Progenitor cell of endocrine pancreas (in vitro differentiated cells): ENCODE measurements around the gene ATP2A3. TPM values are rescaled to one million over a fixed set of nuclear protein-coding genes. Genes with fewer than 3 reads are reported as not detected.

Experiments used
- DNase-seq: peaks from one replicate; pipeline ENCODE4 v3.0.0; 2021; ENCODE audit warnings: low spot score; ENCODE audit not compliant: unreplicated experiment
- H3K27ac Mint-ChIP-seq: 2 replicates; pipeline ENCODE4 v1.8.0; 2021; ENCODE audit warnings: mild to moderate bottlenecking, moderate library complexity, mixed read lengths
- H3K27me3 Mint-ChIP-seq: 2 replicates; pipeline ENCODE4 v1.8.0; 2021; ENCODE audit warnings: mixed read lengths
- H3K36me3 Mint-ChIP-seq: 2 replicates; pipeline ENCODE4 v1.8.0; 2022; ENCODE audit warnings: mixed read lengths; ENCODE audit not compliant: insufficient read depth
- H3K4me1 Mint-ChIP-seq: 2 replicates; pipeline ENCODE4 v1.8.0; 2021; ENCODE audit warnings: low read depth, mixed read lengths
- H3K4me3 Mint-ChIP-seq: 2 replicates; pipeline ENCODE4 v1.8.0; 2021; ENCODE audit warnings: low read depth, mild to moderate bottlenecking, moderate library complexity, mixed read lengths
- H3K9me3 Mint-ChIP-seq: 2 replicates; pipeline ENCODE4 v1.8.0; 2021; ENCODE audit warnings: low read depth, mixed read lengths
- total RNA-seq: library from RNA; stranded (reverse); gene quantifications from 2 replicates; pipeline ENCODE4 v1.2.1, GENCODE V29; 2021
- TF ChIP-seq, protein P1 (sequence below): fragments of 200-600 bp; sonication (generic); IDR thresholded peaks from one replicate; pipeline ENCODE4 v1.5.0; 2021; ENCODE audit warnings: antibody characterized with exemption, mild to moderate bottlenecking; ENCODE audit not compliant: unreplicated experiment

The ATP2A3 gene
- total RNA-seq, 1 donor from 2014 or later: 59.2 TPM

DNA sequence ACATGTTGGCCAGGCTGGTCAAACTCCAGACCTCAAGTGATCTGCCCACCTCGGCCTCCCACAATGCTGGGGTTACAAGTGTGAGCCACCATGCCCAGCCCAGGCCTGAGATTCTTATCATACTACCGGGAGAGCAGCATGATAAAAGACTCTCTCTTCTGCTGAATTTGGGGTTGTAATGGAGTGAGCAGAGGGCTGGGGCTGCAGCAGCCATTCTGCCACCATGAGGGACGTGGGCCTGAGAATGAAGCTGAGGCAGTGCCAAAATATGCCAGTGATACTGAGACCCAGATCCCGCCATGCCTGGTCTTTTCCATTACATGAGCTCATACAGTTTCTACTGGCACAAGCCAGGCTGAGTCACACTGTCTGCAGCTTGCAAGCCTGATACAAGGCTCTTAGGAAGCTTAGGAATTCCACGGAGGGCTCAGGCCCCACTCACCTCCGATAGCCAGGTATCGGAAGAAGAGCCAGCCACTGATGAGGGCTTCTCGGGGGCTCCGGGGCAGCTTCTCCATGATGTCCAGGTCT is 28.3 kb downstream of the ATP2A3 start:
- no peaks in the 10 kb centered on the region for H3K36me3 Mint-ChIP-seq
- H3K4me1 Mint-ChIP-seq: no peaks in the 10 kb centered on the region
- no peaks in the 10 kb centered on the region for H3K9me3 Mint-ChIP-seq
- H3K27me3 Mint-ChIP-seq: peaks cover 4% of the 10 kb centered on the region
- no peak overlapping the region for H3K27ac Mint-ChIP-seq
- DNase-seq: no peak
- TF ChIP-seq, protein P1, sequence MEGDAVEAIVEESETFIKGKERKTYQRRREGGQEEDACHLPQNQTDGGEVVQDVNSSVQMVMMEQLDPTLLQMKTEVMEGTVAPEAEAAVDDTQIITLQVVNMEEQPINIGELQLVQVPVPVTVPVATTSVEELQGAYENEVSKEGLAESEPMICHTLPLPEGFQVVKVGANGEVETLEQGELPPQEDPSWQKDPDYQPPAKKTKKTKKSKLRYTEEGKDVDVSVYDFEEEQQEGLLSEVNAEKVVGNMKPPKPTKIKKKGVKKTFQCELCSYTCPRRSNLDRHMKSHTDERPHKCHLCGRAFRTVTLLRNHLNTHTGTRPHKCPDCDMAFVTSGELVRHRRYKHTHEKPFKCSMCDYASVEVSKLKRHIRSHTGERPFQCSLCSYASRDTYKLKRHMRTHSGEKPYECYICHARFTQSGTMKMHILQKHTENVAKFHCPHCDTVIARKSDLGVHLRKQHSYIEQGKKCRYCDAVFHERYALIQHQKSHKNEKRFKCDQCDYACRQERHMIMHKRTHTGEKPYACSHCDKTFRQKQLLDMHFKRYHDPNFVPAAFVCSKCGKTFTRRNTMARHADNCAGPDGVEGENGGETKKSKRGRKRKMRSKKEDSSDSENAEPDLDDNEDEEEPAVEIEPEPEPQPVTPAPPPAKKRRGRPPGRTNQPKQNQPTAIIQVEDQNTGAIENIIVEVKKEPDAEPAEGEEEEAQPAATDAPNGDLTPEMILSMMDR: no peak
- H3K4me3 Mint-ChIP-seq: no peak overlapping the region

DNA sequence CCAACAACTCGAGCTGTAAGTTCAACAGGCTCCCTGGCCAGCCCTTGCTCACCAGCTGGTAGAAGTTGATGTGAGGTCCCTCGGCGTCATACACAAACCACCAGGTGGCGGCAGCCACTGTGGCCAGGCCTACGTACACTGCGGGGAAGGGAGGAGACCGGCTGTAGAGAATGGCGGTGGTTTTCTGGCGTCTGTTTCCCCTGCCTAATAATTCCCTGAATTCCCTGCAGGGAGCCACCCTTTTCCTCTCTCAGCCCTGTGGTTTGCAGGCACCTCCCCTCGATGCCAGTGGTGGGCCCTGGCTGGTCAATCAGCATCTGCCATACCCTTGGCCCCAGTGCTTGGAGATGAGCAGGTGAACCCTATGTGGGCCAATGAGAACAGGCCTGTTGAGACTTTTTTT is 29.1 kb downstream of the ATP2A3 start:
- DNase-seq: peak; percentile 57
- no peaks in the 10 kb centered on the region for H3K4me1 Mint-ChIP-seq
- peaks cover 4% of the 10 kb centered on the region for H3K27me3 Mint-ChIP-seq
- H3K9me3 Mint-ChIP-seq: no peaks in the 10 kb centered on the region
- H3K4me3 Mint-ChIP-seq: no peak overlapping the region
- H3K36me3 Mint-ChIP-seq: no peaks in the 10 kb centered on the region
- TF ChIP-seq, protein P1: peak; percentile 79
- no peak overlapping the region for H3K27ac Mint-ChIP-seq

DNA sequence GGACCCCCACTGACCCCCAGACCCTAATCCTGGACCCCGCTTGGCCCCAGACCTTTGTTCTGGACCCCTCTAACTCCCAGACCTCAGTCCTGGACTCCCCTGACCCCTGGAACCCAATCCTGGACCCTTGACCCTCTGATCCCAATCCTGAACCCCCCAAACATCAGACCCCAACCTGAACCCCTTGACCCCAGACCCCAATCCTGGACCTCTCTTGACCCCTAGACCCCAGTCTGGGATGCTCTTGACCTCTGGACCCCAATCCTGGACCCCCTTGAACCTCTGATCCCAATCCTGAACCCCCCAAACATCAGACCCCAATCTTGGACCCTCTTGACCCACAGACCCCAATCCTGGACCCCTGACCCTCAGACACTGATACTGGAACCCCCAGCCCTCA is 34.5 kb downstream of the ATP2A3 start:
- Mint-ChIP-seq H3K27me3 (no peaks in the 10 kb centered on the region), H3K9me3 (no peaks in the 10 kb centered on the region), H3K4me3 (no peak overlapping the region), H3K27ac (no peak overlapping the region), H3K36me3 (no peaks in the 10 kb centered on the region), H3K4me1 (no peaks in the 10 kb centered on the region)
- TF ChIP-seq, protein P1: no peak
- no peak for DNase-seq

DNA sequence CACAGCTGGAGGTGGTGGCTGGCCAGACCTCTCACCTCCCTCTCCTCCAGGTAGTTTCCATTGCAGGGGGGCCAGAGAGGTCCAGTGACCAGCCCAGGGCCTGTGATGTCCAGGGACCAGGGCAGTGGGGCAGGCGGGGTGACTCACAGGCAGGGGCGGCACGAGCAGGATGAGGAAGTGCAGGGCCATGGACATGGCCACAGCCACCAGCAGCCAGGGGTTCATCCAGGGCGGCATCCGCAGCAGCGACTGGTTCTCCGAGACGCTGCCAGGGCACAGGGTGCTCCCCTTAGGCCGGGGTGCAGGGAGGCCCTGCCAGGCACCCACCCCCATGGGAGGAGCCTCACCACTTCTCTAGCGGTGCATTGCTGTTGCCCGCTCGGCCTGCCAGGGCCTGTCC is 35.1 kb downstream of the ATP2A3 start:
- Mint-ChIP-seq H3K4me1 (no peaks in the 10 kb centered on the region), H3K27me3 (no peaks in the 10 kb centered on the region), H3K9me3 (no peaks in the 10 kb centered on the region), H3K36me3 (no peaks in the 10 kb centered on the region), H3K4me3 (no peak overlapping the region), H3K27ac (no peak overlapping the region)
- no peak for DNase-seq
- TF ChIP-seq, protein P1: no peak

DNA sequence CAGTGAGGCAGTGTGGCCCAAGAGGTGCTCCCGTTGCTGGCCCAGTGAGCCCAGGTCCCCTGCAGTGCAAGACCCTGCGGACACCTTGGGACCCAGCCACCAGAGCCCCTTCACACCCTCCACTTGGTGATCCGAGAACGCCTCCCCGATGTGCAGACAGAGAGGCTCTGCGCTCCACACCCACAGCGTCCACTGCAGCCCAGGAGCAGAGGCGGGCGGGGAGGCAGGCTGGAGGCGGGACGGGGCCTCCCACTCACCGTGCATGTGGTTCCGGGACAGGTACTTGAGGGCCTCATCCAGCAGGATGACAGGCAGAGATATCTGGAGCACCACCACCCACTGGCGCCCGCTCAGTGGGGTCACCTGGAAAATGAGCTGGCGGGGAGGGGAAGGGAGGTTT is 35.8 kb downstream of the ATP2A3 start:
- Mint-ChIP-seq H3K27me3 (no peaks in the 10 kb centered on the region), H3K27ac (no peak overlapping the region), H3K36me3 (no peaks in the 10 kb centered on the region), H3K4me1 (no peaks in the 10 kb centered on the region), H3K9me3 (no peaks in the 10 kb centered on the region), H3K4me3 (no peak overlapping the region)
- TF ChIP-seq, protein P1: no peak
- DNase-seq: no peak
